ENCODE results near the gene IQCF5. TPM values are rescaled to one million over a fixed set of nuclear protein-coding genes. Genes with fewer than 3 reads are reported as not detected.

Gene IQCF5
- total and polyA plus RNA-seq, 2 donors (not counting 3 experiments of a cell fraction or from before 2014, with no cell fraction given): not detected

DNA sequence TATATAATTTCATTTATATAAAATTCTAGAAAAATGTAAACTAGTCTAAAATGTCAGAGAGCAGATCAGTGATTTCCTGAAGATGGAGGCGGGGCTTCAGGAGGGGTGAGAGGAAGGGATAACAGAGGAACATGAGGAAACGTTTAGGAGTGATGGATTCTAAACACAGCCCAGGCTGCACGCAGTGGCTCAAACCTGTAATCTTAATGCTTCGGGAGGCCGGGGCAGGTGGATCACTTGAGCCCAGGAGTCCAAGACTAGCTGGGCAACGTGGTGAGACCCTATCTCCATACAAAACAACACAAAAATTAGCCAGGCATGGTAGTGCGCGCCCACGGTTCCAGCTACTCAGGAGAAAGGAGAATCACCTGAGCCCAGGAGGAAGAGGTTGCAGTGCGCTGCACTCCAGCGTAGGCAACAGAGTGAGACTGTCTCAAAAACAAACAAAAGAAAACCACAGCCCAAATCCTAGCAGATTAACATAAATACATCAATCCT lies 45.7 kb upstream of the IQCF5 start:
- Histone ChIP-seq H2AFZ (ENCODE audit: low read depth, low read length) (no peak overlapping the region), H3K27me3 (ENCODE audit: control insufficient read depth in 2 of 2, insufficient read depth in 2 of 2, low read length in 2 of 2) (peaks cover 0 to 5% of the 10 kb centered on the region in 2 experiments), H3K36me3 (ENCODE audit: control insufficient read depth in 2 of 2, extremely low read depth in 1 of 2, insufficient read depth in 2 of 2, low read length in 2 of 2) (no peaks in the 10 kb centered on the region), H3K4me3 (replicated peaks in 1 of 3; ENCODE audit: insufficient read depth in 1 of 3, low read depth in 1 of 3, low read length in 3 of 3) (no peak overlapping the region), H3K9me3 (replicated peaks; ENCODE audit: control insufficient read depth, insufficient read depth, low read length) (no peaks in the 10 kb centered on the region), H3K27ac (ENCODE audit: insufficient read depth, low read depth, low read length) (no peak overlapping the region), H3K9me1 (replicated peaks; ENCODE audit: control insufficient read depth, extremely low read depth, insufficient read depth, low read length) (no peaks in the 10 kb centered on the region), H4K20me1 (replicated peaks; ENCODE audit: control insufficient read depth, extremely low read depth, insufficient read depth, low read length) (no peaks in the 10 kb centered on the region), H3K4me1 (ENCODE audit: control insufficient read depth, extremely low read depth, insufficient read depth, low read length) (no peaks in the 10 kb centered on the region), H3K4me2 (ENCODE audit: insufficient read depth, low read length) (no peak overlapping the region), H3K9ac (replicated peaks; ENCODE audit: extremely low read depth, insufficient read depth, low read length) (no peak overlapping the region), H3K79me2 (ENCODE audit: control insufficient read depth, insufficient read depth, low read length) (no peaks in the 10 kb centered on the region)
- dilution Hi-C loops (cut with MboI; ENCODE audit: extremely low pct_ligation_motif_present, low sequenced_read_pairs) (no loop called here), intact Hi-C loops (cut with micrococcal nuclease) (no loop called here)
- ChIA-PET POLR2A (no interaction called here), CTCF (no interaction called here)
- no peak for FAIRE-seq
- no TSS peak for BruUV-seq (replicated peaks)
- no peak for TF ChIP-seq MYC (IDR thresholded peaks at IDR 0.05; ENCODE audit: low read depth, low read length)
- TF ChIP-seq POLR2AphosphoS5 (IDR thresholded peaks at IDR 0.05; ENCODE audit: insufficient read depth, low read depth, low read length): no peak
- TF ChIP-seq EZH2 (IDR thresholded peaks at IDR 0.05; ENCODE audit: borderline replicate concordance, low read depth, low read length, severe bottlenecking): no peak
- TF ChIP-seq, protein P1, sequence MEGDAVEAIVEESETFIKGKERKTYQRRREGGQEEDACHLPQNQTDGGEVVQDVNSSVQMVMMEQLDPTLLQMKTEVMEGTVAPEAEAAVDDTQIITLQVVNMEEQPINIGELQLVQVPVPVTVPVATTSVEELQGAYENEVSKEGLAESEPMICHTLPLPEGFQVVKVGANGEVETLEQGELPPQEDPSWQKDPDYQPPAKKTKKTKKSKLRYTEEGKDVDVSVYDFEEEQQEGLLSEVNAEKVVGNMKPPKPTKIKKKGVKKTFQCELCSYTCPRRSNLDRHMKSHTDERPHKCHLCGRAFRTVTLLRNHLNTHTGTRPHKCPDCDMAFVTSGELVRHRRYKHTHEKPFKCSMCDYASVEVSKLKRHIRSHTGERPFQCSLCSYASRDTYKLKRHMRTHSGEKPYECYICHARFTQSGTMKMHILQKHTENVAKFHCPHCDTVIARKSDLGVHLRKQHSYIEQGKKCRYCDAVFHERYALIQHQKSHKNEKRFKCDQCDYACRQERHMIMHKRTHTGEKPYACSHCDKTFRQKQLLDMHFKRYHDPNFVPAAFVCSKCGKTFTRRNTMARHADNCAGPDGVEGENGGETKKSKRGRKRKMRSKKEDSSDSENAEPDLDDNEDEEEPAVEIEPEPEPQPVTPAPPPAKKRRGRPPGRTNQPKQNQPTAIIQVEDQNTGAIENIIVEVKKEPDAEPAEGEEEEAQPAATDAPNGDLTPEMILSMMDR (IDR thresholded peaks at IDR 0.05; ENCODE audit: extremely low read depth in 1 of 2, insufficient read depth in 1 of 2, low read depth in 1 of 2, low read length in 2 of 2): no peak
- no peak for DNase-seq (ENCODE audit: low read depth, low spot score)

DNA sequence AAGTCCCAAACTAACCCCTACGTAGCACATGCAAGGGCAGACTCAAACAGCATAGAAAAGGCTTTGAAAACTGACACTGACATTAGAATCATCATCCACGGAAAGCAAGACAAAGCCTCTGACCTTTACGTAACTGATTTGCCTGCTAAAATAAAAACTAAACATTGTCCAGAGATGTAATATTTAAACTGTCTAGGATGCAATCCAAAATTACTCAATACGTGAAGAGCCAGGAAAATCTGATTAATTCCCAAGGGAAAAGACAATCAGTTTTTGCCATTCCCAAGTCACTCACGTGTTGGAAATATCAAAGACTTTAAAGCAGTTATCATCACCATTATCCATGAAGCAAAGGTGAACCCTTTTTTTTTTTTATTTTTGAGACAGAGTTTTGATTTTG lies 41.0 kb upstream of the IQCF5 start:
- BruUV-seq (replicated peaks): no TSS peak
- Histone ChIP-seq H4K20me1 (replicated peaks; ENCODE audit: control insufficient read depth, extremely low read depth, insufficient read depth, low read length) (no peaks in the 10 kb centered on the region), H3K4me2 (ENCODE audit: insufficient read depth, low read length) (no peak overlapping the region), H3K4me3 (replicated peaks in 1 of 3; ENCODE audit: insufficient read depth in 1 of 3, low read depth in 1 of 3, low read length in 3 of 3) (no peak overlapping the region), H3K36me3 (ENCODE audit: control insufficient read depth in 2 of 2, extremely low read depth in 1 of 2, insufficient read depth in 2 of 2, low read length in 2 of 2) (no peaks in the 10 kb centered on the region), H2AFZ (ENCODE audit: low read depth, low read length) (no peak overlapping the region), H3K4me1 (ENCODE audit: control insufficient read depth, extremely low read depth, insufficient read depth, low read length) (no peaks in the 10 kb centered on the region), H3K9me3 (replicated peaks; ENCODE audit: control insufficient read depth, insufficient read depth, low read length) (no peaks in the 10 kb centered on the region), H3K79me2 (ENCODE audit: control insufficient read depth, insufficient read depth, low read length) (no peaks in the 10 kb centered on the region), H3K27ac (ENCODE audit: insufficient read depth, low read depth, low read length) (no peak overlapping the region), H3K27me3 (ENCODE audit: control insufficient read depth in 2 of 2, insufficient read depth in 2 of 2, low read length in 2 of 2) (peaks cover 0 to 5% of the 10 kb centered on the region in 2 experiments), H3K9ac (replicated peaks; ENCODE audit: extremely low read depth, insufficient read depth, low read length) (no peak overlapping the region), H3K9me1 (replicated peaks; ENCODE audit: control insufficient read depth, extremely low read depth, insufficient read depth, low read length) (no peaks in the 10 kb centered on the region)
- CTCF ChIA-PET: no interaction called here
- DNase-seq (ENCODE audit: low read depth, low spot score) (no peak), FAIRE-seq (no peak)
- intact Hi-C loops (cut with micrococcal nuclease) (no loop called here), dilution Hi-C loops (cut with MboI; ENCODE audit: extremely low pct_ligation_motif_present, low sequenced_read_pairs) (no loop called here)
- no peak for TF ChIP-seq GATA2 (IDR thresholded peaks at IDR 0.05; ENCODE audit: insufficient read depth, insufficient read length, low read depth, low read length)
- TF ChIP-seq, protein P2, sequence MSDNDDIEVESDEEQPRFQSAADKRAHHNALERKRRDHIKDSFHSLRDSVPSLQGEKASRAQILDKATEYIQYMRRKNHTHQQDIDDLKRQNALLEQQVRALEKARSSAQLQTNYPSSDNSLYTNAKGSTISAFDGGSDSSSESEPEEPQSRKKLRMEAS (IDR thresholded peaks at IDR 0.05; ENCODE audit: insufficient read depth, insufficient read length): no peak
- no peak for TF ChIP-seq MYC (IDR thresholded peaks at IDR 0.05; ENCODE audit: low read depth, low read length)
- no peak for TF ChIP-seq FOS (IDR thresholded peaks at IDR 0.05; ENCODE audit: borderline replicate concordance, insufficient read depth, low read length)
- TF ChIP-seq POLR2A (IDR thresholded peaks at IDR 0.05; ENCODE audit: low read depth, low read length): no peak
- POLR2A ChIA-PET: no interaction called here

Data from endothelial cell of umbilical vein (primary cell).